HG03135 (cell line): ENCODE data around the gene SMARCAL1.

Experiments used
- ATAC-seq: cut with Tn5 transposase; IDR thresholded peaks from one replicate; pipeline ENCODE4 v1.9.1; 2021; ENCODE audit warnings: mild to moderate bottlenecking, moderate library complexity; ENCODE audit not compliant: unreplicated experiment

Gene SMARCAL1

DNA sequence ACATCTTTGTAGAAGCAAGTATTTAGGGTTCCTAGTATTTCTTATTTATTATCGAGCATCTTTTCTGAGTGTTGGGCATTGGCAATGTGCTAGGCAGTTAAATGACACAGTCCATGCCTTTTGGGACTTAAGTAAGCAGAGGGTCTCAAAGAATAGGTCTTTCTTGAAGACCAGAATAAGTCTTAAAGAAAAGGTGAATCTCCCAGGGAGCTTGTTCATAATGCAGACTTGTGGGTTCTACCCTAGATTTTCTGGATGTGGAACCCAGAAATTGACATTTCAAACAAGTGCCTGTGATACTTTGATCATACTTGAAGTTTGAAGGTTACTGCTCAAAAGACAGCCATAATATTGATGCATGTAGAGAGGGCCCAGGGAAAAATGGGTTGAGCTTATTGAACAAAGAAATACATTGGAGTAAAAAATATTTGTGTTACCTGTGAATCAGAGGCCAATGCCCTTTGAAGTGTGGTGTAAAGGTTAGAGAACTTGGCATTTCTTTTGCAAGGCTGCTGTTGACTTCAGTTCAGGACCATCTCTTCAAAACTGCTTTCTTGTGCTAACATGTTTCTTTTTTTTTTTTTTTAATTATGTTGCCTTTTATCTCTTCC lies 110.7 kb downstream of the SMARCAL1 start:
- no peak for ATAC-seq

- no peak for ATAC-seq
Measured at GRCh38 chr2:216525972-216526371, 113.7 kb downstream of the SMARCAL1 start.

- no peak for ATAC-seq
Measured at GRCh38 chr2:216526939-216527338, 114.7 kb downstream of the SMARCAL1 start.

- ATAC-seq = no peak
Measured at GRCh38 chr2:216527600-216527999, 115.3 kb downstream of the SMARCAL1 start.

GRCh38 chr2:216532562-216532961 lies 120.3 kb downstream of the SMARCAL1 start:
- ATAC-seq = no peak
